ES-I3 (cell line): ENCODE measurements around the gene SCEL.

ENCODE experiments used
- H3K36me3 ChIP-seq: 2 replicates; pipeline ENCODE4 v1.6.1; 2013; ENCODE audit warnings: mild to moderate bottlenecking, low read length, control low read depth, moderate library complexity; ENCODE audit not compliant: insufficient read depth
- H3K4me1 ChIP-seq: 2 replicates; pipeline ENCODE4 v1.6.1; 2013; ENCODE audit warnings: mild to moderate bottlenecking, control low read depth, low read length; ENCODE audit not compliant: insufficient read depth
- H3K9ac ChIP-seq: 2 replicates; pipeline ENCODE4 v1.6.1; 2013; ENCODE audit warnings: low read depth, mild to moderate bottlenecking, low read length, moderate library complexity
- H3K9me3 ChIP-seq: 2 replicates; pipeline ENCODE4 v1.6.1; 2013; ENCODE audit warnings: mild to moderate bottlenecking, low read length, moderate library complexity; ENCODE audit not compliant: control insufficient read depth, insufficient read depth

The SCEL gene

GRCh38 chr13:77693449-77693940 lies 158.0 kb downstream of the SCEL start:
- H3K36me3 ChIP-seq, result no peaks in the 10 kb centered on the region
- H3K9ac ChIP-seq, result no peak overlapping the region
- no peaks in the 10 kb centered on the region for H3K9me3 ChIP-seq
- H3K4me1 ChIP-seq, result peaks cover 9% of the 10 kb centered on the region; the same call in 1 of the 2 replicates
